GM21367 (cell line): ENCODE measurements around the gene PDS5A.
"Not testable (repeated sequence)": the region's sequence is repeated elsewhere in the genome, so short reads cannot be mapped to it uniquely, and the experiment has no call there.

Experiments used
- ATAC-seq: cut with Tn5 transposase; IDR thresholded peaks from one replicate; pipeline ENCODE4 v1.9.1; 2021; ENCODE audit not compliant: unreplicated experiment

The PDS5A gene

DNA sequence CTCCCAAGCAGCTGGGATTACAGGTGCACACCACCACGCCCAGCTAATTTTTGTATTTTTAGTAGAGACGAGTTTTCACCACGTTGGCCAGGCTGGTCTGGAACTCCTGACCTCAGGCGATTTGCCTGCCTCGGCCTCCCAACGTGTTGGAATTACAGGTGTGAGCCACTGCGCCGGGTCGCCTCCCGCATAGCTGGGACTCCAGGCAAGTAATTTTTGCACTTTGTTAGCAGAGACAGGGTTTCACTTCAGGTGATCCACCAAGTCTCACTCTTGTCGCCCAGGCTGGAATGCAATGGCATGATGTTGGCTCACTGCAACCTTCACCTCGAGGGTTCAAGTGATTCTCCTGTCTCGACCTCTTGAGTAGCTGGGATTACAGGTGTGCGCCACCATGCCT is 137.2 kb downstream of the PDS5A start:
- not testable (repeated sequence) for ATAC-seq

DNA sequence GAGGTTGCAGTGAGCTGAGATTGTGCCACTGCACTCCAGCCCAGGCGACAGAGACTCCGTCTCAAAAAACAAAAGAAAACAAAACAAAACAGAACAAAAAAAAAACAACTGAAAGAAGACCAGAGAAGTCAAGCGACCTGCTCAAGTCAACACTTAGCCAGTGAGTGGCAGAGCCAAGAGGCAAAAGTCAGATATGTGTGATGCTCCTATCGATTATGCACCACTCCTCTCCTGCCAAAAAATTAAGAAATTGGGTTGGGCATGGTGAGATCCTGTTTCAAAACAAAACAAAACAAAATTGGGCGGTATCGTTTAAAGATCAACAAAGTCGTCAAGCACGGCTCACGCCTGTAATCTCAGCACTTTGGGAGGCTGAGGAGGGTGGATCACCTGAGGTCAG is 137.7 kb downstream of the PDS5A start:
- no peak for ATAC-seq

DNA sequence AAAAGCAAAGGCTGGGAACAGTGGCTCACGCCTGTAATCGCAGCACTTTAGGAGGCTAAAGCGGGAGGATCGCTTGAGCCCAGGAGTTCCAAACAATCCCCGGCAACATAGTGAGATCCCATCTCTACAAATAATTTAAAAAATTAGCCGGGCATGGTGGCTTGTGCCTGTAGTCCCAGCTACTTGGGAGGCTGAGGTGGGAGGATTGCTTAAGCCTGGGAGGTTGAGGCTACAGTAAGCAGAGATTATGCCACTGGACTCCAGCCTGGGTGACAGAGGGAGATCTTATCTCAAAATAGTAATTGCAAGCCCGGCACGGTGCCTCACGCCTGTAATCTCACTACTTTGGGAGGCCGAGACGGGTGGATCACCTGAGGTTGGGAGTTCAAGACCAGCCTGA is 139.3 kb downstream of the PDS5A start:
- ATAC-seq: not testable (repeated sequence)

- ATAC-seq: no peak
Measured at GRCh38 chr4:39834269-39834668, 143.4 kb downstream of the PDS5A start.

GRCh38 chr4:39825741-39826231 is 151.9 kb downstream of the PDS5A start:
- ATAC-seq: no peak

DNA sequence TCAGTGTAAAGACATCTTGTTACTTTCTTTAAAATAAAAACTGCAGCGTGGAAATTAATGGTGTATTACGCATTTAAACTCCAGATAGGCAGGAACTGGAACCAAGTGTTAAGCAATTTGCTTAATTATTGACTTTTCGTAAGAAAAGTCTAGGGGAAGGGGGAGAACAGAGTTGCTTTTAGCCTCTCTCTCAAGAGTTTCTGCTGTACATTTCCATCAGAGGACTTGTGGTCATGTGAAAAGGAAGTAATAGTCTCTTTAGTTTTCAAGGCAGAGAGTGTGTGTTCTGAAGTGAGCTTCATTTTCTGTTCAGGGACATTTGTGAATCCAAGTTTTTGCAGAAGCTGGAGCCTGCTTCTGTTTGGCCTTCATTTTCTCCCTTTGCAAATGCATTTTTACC is 152.6 kb downstream of the PDS5A start:
- no peak for ATAC-seq

DNA sequence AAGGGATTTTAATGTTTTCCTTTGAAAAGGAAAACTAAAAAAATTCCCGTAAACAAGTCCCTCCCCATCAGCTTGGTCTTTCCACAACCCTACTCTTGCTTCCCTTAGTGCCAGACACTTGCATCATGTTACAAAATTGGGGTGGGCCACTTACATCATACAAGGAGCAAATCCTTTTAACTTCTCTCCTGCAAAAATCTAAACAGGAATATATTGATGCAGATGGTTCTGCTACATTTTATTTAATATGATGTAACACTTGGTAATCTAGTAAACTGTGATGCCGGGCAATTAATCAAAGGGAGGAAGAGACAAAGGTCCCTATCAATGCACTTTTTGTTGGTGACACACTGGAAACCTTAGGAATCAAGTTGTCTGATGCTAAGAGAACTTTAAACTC is 154.5 kb downstream of the PDS5A start:
- ATAC-seq: no peak

- no peak for ATAC-seq
Measured at GRCh38 chr4:39822662-39823061, 155.0 kb downstream of the PDS5A start.

DNA sequence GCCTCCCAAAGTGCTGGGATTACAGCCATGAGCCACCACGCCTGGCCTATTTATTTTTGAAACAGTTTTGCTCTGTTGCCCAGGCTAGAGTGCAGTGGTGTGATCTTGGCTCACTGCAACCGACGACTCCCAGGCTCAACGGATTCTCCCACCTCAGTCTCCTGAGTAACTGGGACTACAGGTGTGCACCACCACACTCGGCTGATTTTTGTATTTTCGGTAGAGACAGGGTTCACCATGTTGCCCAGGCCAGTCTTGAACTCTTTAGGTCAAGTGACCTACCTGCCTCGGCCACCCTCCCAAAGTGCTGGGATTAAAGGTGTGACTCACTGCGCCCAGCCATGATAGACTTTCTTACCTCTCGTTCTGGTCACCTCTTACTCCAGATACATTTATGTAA is 155.8 kb downstream of the PDS5A start:
- no peak for ATAC-seq

GRCh38 chr4:39820186-39820585 is 157.5 kb downstream of the PDS5A start:
- ATAC-seq: no peak

- ATAC-seq: no peak
Measured at GRCh38 chr4:39818646-39819045, 159.1 kb downstream of the PDS5A start.

GRCh38 chr4:39814403-39815185 is 163.1 kb downstream of the PDS5A start:
- ATAC-seq: no peak

DNA sequence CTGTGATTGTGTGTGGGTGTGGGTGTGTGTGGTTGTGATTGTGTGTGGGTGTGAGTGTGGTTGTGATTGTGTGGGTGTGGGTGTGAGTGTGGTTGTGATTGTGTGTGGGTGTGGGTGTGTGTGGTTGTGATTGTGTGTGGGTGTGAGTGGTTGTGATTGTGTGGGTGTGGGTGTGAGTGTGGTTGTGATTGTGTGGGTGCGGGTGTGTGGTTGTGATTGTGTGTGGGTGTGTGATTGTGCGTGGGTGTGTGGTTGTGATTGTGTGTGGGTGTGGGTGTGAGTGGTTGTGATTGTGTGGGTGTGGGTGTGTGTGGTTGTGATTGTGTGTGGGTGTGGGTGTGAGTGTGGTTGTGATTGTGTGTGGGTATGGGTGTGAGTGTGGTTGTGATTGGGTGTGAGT is 163.9 kb downstream of the PDS5A start:
- ATAC-seq: not testable (repeated sequence)

- not testable (repeated sequence) for ATAC-seq
Measured at GRCh38 chr4:39813033-39813432, 164.7 kb downstream of the PDS5A start.

- ATAC-seq: no peak
Measured at GRCh38 chr4:39812500-39812899, 165.2 kb downstream of the PDS5A start.

GRCh38 chr4:39808231-39808749 is 169.4 kb downstream of the PDS5A start:
- ATAC-seq: no peak

DNA sequence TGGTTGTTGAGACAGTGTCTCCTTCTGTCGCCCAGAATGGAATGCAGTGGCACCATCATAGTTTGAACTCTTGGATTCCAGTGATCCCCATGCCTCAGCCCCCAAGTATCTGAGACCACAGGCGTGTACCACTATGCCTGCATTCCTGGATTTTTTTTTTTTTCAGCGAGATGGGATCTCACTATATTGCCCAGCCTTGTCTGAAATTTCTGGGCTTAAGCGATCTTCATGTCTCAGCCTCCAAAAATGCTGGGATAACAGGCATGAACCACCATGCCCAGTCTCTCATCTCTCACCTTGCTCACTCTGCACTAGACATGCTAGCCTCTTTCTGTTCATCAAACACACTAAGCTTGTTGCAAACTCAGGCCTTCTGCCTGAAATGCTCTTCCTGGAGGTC is 175.7 kb downstream of the PDS5A start:
- ATAC-seq: no peak

- not testable (repeated sequence) for ATAC-seq
Measured at GRCh38 chr4:39792976-39793375, 184.7 kb downstream of the PDS5A start.

DNA sequence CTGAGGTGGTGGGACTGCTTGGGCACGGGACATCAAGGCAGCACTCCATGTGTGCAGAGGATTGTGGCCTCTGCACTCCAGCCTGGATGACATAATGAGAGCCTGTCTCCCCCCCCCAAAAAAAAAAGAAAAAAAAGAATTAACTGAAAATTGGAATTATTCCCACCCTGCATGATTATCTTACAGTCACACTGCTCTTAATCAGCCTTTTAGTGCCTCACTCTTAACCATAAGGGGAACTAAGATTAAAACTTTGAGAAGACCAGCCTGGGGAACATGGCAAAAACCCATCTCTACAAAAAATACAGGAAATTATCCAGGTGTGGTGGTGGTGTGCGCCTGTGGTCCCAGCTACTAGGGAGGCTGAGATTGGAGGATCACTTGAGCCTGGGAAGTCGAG is 185.2 kb downstream of the PDS5A start:
- ATAC-seq: no peak

- no peak for ATAC-seq
Measured at GRCh38 chr4:39792128-39792527, 185.6 kb downstream of the PDS5A start.

DNA sequence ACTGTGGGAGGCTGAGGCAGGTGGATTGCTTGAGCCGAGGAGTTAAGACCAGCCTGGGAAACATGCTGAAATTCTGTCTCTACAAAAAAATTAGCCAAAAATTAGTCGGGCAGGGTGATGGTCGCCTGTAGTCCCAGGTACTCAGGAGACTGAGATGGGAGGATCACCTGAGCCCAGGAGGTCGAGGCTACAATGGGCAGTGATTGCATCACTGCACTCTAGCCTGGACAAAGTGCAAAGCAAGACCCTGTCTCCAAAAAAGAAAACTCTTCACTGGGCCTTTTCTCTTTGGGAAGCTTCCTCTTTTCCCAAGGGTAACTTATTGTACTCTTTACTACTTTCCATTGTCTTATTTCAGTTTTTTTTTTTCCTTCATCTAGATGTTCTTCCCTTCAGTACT is 190.9 kb downstream of the PDS5A start:
- no peak for ATAC-seq

GRCh38 chr4:39785083-39785482 is 192.6 kb downstream of the PDS5A start:
- no peak for ATAC-seq

DNA sequence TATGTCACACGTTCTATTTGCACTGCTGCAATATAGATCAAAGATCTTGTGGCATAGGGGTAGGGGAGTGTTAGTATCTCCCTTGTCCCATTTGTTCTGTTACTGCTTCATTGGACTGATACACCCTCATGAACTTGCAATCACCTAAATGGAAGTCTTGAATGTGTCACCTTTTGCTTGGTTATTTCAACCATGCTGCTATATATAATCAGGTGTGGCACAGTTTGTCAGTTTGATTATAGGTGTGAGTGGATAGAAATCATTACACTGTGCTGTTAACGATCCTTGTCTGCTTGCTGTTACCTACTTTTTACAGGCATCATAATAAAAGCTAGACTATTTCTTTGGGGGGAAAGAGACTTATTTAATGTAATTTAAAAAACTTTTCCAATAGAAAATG is 195.7 kb downstream of the PDS5A start:
- ATAC-seq: not testable (repeated sequence)
